PC-9 (cell line): ENCODE results near the gene SNAPIN.

ENCODE experiments used
- CTCF ChIP-seq: fragments of 200-600 bp; sonication (generic); conservative IDR thresholded peaks from 2 replicates; pipeline ENCODE4 v1.6.1; 2017; ENCODE audit warnings: mixed run types, antibody characterized with exemption, mild to moderate bottlenecking, moderate library complexity
- EZH2 ChIP-seq: fragments of 200-600 bp; sonication (generic); IDR thresholded peaks from 2 replicates; pipeline ENCODE4 v1.8.0; 2017; ENCODE audit warnings: antibody characterized with exemption, low read depth

DNA sequence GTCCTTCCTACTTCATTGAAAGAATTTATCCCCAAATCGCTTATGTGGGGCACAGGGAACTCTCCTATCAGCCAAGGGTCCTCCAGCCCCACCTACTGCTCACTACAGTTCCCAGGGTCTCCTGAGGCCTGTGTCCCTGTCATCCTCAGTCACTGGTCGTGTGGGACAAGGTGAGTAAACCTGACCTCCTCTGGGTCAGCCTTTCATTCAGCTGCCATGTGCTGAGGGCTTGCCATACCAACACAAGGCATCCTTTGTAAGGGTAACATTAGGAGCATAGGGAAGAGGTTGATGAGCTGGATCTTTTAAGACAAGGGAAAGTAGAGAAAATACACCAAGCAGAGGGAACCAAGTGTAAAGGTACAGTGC lies 11.2 kb upstream of the SNAPIN start:
- no peak for TF ChIP-seq CTCF
- TF ChIP-seq EZH2, result no peak
